ENCODE measurements around the gene SNED1. TPM values are rescaled to one million over a fixed set of nuclear protein-coding genes. Genes with fewer than 3 reads are reported as not detected.

Gene SNED1
- total and polyA plus RNA-seq, 2 experiments from 2014 or later = 6.1 to 29.4 TPM

GRCh38 chr2:241019441-241020139, 21.2 kb downstream of the SNED1 start:
- Histone ChIP-seq H3K27me3 (replicated peaks; ENCODE audit: insufficient read depth) (no peaks in the 10 kb centered on the region), H3K36me3 (ENCODE audit: low read depth) (no peaks in the 10 kb centered on the region), H2AFZ (no peak overlapping the region), H3K4me2 (ENCODE audit: unreplicated experiment) (no peak overlapping the region), H3K4me1 (ENCODE audit: insufficient read depth) (no peaks in the 10 kb centered on the region), H4K20me1 (ENCODE audit: insufficient read depth) (no peaks in the 10 kb centered on the region; the same call in 1 of the 2 replicates), H3F3A (ENCODE audit: insufficient read depth) (peaks cover 7% of the 10 kb centered on the region; the same call in 1 of the 2 replicates), H3K9me3 (ENCODE audit: low read depth) (no peaks in the 10 kb centered on the region), H3K79me2 (ENCODE audit: insufficient read depth) (peaks cover 92% of the 10 kb centered on the region), H3K9me2 (ENCODE audit: insufficient read depth) (no peaks in the 10 kb centered on the region), H3K4me3 (no peak overlapping the region), H3K9ac (no peak overlapping the region), H3K27ac (no peak overlapping the region)
- in situ Hi-C loops (cut with MboI) = no loop called here
- 95 to 96% methylated on average over 20 of the region's 20 CpGs for WGBS, 2 experiments (ENCODE audit: low coverage in 1 of 2, low lambda C conversion rate in 2 of 2, missing lambda C conversion rate in 2 of 2)
- TF ChIP-seq EZH2 (IDR thresholded peaks at IDR 0.05; ENCODE audit: insufficient read depth, poor library complexity, severe bottlenecking) (no peak), EZH2phosphoT487 (IDR thresholded peaks at IDR 0.05; ENCODE audit: insufficient read depth, low read depth) (no peak)
- DNase-seq = no peak

DNA sequence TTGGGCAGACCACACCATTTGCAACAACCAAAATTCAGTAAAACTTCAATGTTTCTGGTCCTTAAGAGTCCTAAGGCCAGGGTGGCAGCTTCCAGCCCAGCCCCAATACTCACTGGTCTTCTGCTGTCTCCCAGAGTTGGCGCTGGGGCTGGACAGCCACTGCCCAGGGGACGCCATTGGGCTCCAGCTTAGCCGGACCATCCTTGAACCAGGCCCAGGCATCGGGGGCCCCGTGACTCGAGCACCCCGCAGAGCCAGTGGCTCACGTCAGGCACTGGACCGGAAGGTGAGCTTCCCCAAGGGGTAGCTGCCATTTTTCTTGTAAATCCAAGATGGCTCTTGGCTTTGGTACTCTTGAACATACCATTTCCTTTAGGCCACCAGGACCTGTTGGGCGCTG, 21.8 kb downstream of the SNED1 start:
- H3K36me3 ChIP-seq (ENCODE audit: low read depth) = no peaks in the 10 kb centered on the region
- 93 to 99% methylated on average over 10 of the region's 10 CpGs for WGBS, 2 experiments (ENCODE audit: low coverage in 1 of 2, low lambda C conversion rate in 2 of 2, missing lambda C conversion rate in 2 of 2)
- no peaks in the 10 kb centered on the region for H3K27me3 ChIP-seq (replicated peaks; ENCODE audit: insufficient read depth)
- H3K9ac ChIP-seq = no peak overlapping the region
- no peak for TF ChIP-seq EZH2phosphoT487 (IDR thresholded peaks at IDR 0.05; ENCODE audit: insufficient read depth, low read depth)
- no peak for TF ChIP-seq EZH2 (IDR thresholded peaks at IDR 0.05; ENCODE audit: insufficient read depth, poor library complexity, severe bottlenecking)
- no peak for DNase-seq
- H3K4me3 ChIP-seq = no peak overlapping the region
- H2AFZ ChIP-seq = no peak overlapping the region
- no peak overlapping the region for H3K4me2 ChIP-seq (ENCODE audit: unreplicated experiment)
- peaks cover 92% of the 10 kb centered on the region for H3K79me2 ChIP-seq (ENCODE audit: insufficient read depth)
- in situ Hi-C loops (cut with MboI) = no loop called here
- H3F3A ChIP-seq (ENCODE audit: insufficient read depth) = 0 out of 2 replicates have a peak, but pooled peaks cover 5% of the 10 kb centered on the region
- H3K4me1 ChIP-seq (ENCODE audit: insufficient read depth) = no peaks in the 10 kb centered on the region
- H4K20me1 ChIP-seq (ENCODE audit: insufficient read depth) = no peaks in the 10 kb centered on the region; the same call in 1 of the 2 replicates
- H3K27ac ChIP-seq = no peak overlapping the region
- H3K9me3 ChIP-seq (ENCODE audit: low read depth) = no peaks in the 10 kb centered on the region
- no peaks in the 10 kb centered on the region for H3K9me2 ChIP-seq (ENCODE audit: insufficient read depth)

DNA sequence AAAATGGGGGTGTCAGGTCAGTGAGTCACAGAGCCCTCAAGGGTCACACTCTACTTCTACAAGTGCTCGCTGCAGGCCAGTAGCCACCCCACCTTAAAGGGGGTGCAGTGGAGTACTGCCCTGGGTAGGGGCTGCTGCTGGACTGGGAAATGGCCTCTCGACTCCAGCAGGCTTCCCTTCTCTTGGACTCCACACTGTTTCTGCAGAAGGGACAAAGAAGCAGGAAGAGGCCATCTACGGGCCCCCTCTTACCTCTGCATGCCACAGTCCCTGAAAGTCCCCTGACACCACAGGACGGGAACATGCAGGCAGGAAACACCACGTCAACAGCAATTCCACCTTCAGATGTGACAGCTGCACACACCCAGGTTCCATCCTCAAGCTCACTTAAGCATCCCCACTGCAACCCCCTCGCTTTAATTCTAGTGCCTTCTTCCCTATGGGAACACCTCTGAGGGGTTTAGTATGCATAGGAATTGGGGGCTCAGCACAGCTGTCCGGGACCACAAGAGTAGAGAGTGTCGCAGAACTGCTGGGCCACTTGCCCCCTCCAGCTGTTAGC, 22.3 kb downstream of the SNED1 start:
- H3K9me3 ChIP-seq (ENCODE audit: low read depth) = no peaks in the 10 kb centered on the region
- TF ChIP-seq EZH2 (IDR thresholded peaks at IDR 0.05; ENCODE audit: insufficient read depth, poor library complexity, severe bottlenecking) (no peak), EZH2phosphoT487 (IDR thresholded peaks at IDR 0.05; ENCODE audit: insufficient read depth, low read depth) (no peak)
- H3K27me3 ChIP-seq (replicated peaks; ENCODE audit: insufficient read depth) = no peaks in the 10 kb centered on the region
- 0 out of 2 replicates have a peak, but pooled peaks cover 5% of the 10 kb centered on the region for H3F3A ChIP-seq (ENCODE audit: insufficient read depth)
- no peak for DNase-seq
- H3K4me3 ChIP-seq = no peak overlapping the region
- no peak overlapping the region for H2AFZ ChIP-seq
- no peaks in the 10 kb centered on the region; the same call in 1 of the 2 replicates for H4K20me1 ChIP-seq (ENCODE audit: insufficient read depth)
- in situ Hi-C loops (cut with MboI) = no loop called here
- H3K4me1 ChIP-seq (ENCODE audit: insufficient read depth) = no peaks in the 10 kb centered on the region
- no peak overlapping the region for H3K4me2 ChIP-seq (ENCODE audit: unreplicated experiment)
- H3K27ac ChIP-seq = no peak overlapping the region
- H3K9me2 ChIP-seq (ENCODE audit: insufficient read depth) = no peaks in the 10 kb centered on the region
- peaks cover 92% of the 10 kb centered on the region for H3K79me2 ChIP-seq (ENCODE audit: insufficient read depth)
- H3K36me3 ChIP-seq (ENCODE audit: low read depth) = peaks cover 3% of the 10 kb centered on the region; the same call in 1 of the 2 replicates
- 81 to 89% methylated on average over 8 of the region's 8 CpGs for WGBS, 2 experiments (ENCODE audit: low coverage in 1 of 2, low lambda C conversion rate in 2 of 2, missing lambda C conversion rate in 2 of 2)
- no peak overlapping the region for H3K9ac ChIP-seq

DNA sequence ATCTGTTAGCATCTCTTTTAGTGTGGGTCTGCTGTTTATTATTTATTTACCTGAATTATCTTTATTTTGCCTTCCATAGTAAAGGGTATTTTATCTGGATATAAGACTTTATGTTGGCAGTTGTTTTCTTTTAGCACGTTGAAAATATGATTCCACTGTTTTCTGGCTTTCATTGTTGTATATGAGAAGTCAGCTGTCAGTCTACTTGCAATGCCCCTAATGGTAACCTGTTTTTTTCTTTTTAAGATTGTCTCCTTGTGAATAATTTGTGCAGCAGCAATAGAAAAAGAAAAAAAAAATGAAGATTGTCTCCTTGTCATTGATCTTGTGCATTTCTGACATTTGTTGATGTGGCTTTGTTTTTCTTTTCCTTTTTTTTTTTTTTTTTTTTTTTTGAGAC, 27.2 kb downstream of the SNED1 start:
- Histone ChIP-seq H3K27me3 (replicated peaks; ENCODE audit: insufficient read depth) (no peaks in the 10 kb centered on the region), H3K79me2 (ENCODE audit: insufficient read depth) (peaks cover 87% of the 10 kb centered on the region), H3K9me2 (ENCODE audit: insufficient read depth) (no peaks in the 10 kb centered on the region), H3K27ac (no peak overlapping the region), H3K4me3 (no peak overlapping the region), H3F3A (ENCODE audit: insufficient read depth) (0 out of 2 replicates have a peak, but pooled peaks cover 5% of the 10 kb centered on the region), H4K20me1 (ENCODE audit: insufficient read depth) (no peaks in the 10 kb centered on the region; the same call in 1 of the 2 replicates), H2AFZ (no peak overlapping the region), H3K9me3 (ENCODE audit: low read depth) (no peaks in the 10 kb centered on the region), H3K4me2 (ENCODE audit: unreplicated experiment) (no peak overlapping the region), H3K36me3 (ENCODE audit: low read depth) (peaks cover 9% of the 10 kb centered on the region; the same call in 1 of the 2 replicates), H3K4me1 (ENCODE audit: insufficient read depth) (no peaks in the 10 kb centered on the region), H3K9ac (no peak overlapping the region)
- TF ChIP-seq EZH2 (IDR thresholded peaks at IDR 0.05; ENCODE audit: insufficient read depth, poor library complexity, severe bottlenecking) (no peak), EZH2phosphoT487 (IDR thresholded peaks at IDR 0.05; ENCODE audit: insufficient read depth, low read depth) (no peak)
- in situ Hi-C loops (cut with MboI) = no loop called here
- 93 to 100% methylated on average over 1 of the region's 1 CpG for WGBS, 2 experiments (ENCODE audit: low coverage in 1 of 2, low lambda C conversion rate in 2 of 2, missing lambda C conversion rate in 2 of 2)
- peak; percentile 43 for DNase-seq

Data from GM23248 (cell line).